SU-DHL-6 (cell line): Measurements from ENCODE around the gene ERVV-1.
"Not testable (repeated sequence)": the region's sequence is repeated elsewhere in the genome, so short reads cannot be mapped to it uniquely, and the experiment has no call there.

Experiments
- H2AFZ ChIP-seq: fragments of 200-600 bp; sonication (generic); 2 replicates; pipeline ENCODE4 v1.6.1; 2014; ENCODE audit warnings: low read depth, mild to moderate bottlenecking, moderate library complexity, mixed read lengths, antibody characterized with exemption, low read length; ENCODE audit not compliant: severe bottlenecking
- H3F3A ChIP-seq: fragments of 200-600 bp; shearing (Covaris generic); 2 replicates; pipeline ENCODE4 v1.6.0; 2016; ENCODE audit warnings: antibody characterized with exemption, mild to moderate bottlenecking; ENCODE audit not compliant: insufficient read depth
- H3K27ac ChIP-seq: fragments of 200-600 bp; sonication (generic); 2 replicates; pipeline ENCODE4 v1.5.1; 2016; ENCODE audit warnings: low read depth, mild to moderate bottlenecking, low read length, moderate library complexity, mixed read lengths
- H3K27me3 ChIP-seq: fragments of 200-600 bp; sonication (generic), shearing (Covaris generic); 2 replicates; pipeline ENCODE4 v1.6.0; 2014; ENCODE audit warnings: mild to moderate bottlenecking, low read length
- H3K36me3 ChIP-seq: fragments of 200-600 bp; sonication (generic); 2 replicates; pipeline ENCODE4 v1.6.1; 2014; ENCODE audit warnings: mild to moderate bottlenecking, low read length, mixed read lengths
- H3K4me2 ChIP-seq: fragments of 300-600, 200-600 bp; shearing (Covaris generic), sonication (generic); 2 replicates; pipeline ENCODE4 v1.6.0; 2014; ENCODE audit warnings: low read length, low read depth, mild to moderate bottlenecking; ENCODE audit not compliant: poor library complexity, severe bottlenecking
- H3K4me3 ChIP-seq: fragments of 200-600 bp; sonication (generic); 2 replicates; pipeline ENCODE4 v1.5.1; 2014; ENCODE audit warnings: antibody characterized with exemption, low read length, mild to moderate bottlenecking, mixed read lengths; ENCODE audit not compliant: insufficient read depth, poor library complexity, severe bottlenecking
- H3K79me2 ChIP-seq: fragments of 200-600 bp; sonication (generic); 2 replicates; pipeline ENCODE4 v1.6.1; 2014; ENCODE audit warnings: mild to moderate bottlenecking, low read length, moderate library complexity; ENCODE audit not compliant: insufficient read depth
- H3K9ac ChIP-seq: fragments of 200-600 bp; sonication (generic); 2 replicates; pipeline ENCODE4 v1.7.0; 2014; ENCODE audit warnings: mild to moderate bottlenecking, low read length
- H3K9me2 ChIP-seq: fragments of 200-600 bp; sonication (generic); replicated peaks from 2 replicates; pipeline ENCODE4 v1.6.1; 2014; ENCODE audit warnings: low read length; ENCODE audit not compliant: insufficient read depth
- H3K9me3 ChIP-seq: fragments of 200-600 bp; sonication (generic); 2 replicates; pipeline ENCODE4 v1.6.1; 2014; ENCODE audit warnings: low read length, mixed read lengths; ENCODE audit not compliant: insufficient read depth
- H4K20me1 ChIP-seq: fragments of 200-600 bp; sonication (generic); 2 replicates; pipeline ENCODE4 v1.6.1; 2014; ENCODE audit warnings: low read depth, mild to moderate bottlenecking, antibody characterized with exemption, low read length, moderate library complexity, mixed read lengths
- CTCF ChIP-seq: fragments of 200-600 bp; sonication (generic); IDR thresholded peaks from one replicate; pipeline ENCODE4 v1.5.1; 2017; ENCODE audit warnings: antibody characterized with exemption, mild to moderate bottlenecking, low read length, moderate library complexity; ENCODE audit not compliant: insufficient read depth, poor library complexity, severe bottlenecking
- EZH2phosphoT487 ChIP-seq: fragments of 200-600 bp; sonication (generic), shearing (Covaris generic); conservative IDR thresholded peaks from 2 replicates; pipeline ENCODE4 v1.6.1; 2018; ENCODE audit warnings: mild to moderate bottlenecking, antibody characterized with exemption, low read length, moderate library complexity, mixed read lengths

Gene ERVV-1

GRCh38 chr19:53015159-53015558 lies 1.4 kb downstream of the ERVV-1 start:
- H3K4me3 ChIP-seq: no peak overlapping the region

GRCh38 chr19:53015730-53016129 lies 2.0 kb downstream of the ERVV-1 start:
- Histone ChIP-seq H3K9ac (no peak overlapping the region), H3K9me3 (no peaks in the 10 kb centered on the region), H4K20me1 (no peaks in the 10 kb centered on the region), H3K79me2 (no peaks in the 10 kb centered on the region), H3K27ac (no peak overlapping the region), H2AFZ (no peak overlapping the region), H3K4me2 (no peak overlapping the region), H3K9me2 (no peaks in the 10 kb centered on the region), H3K4me3 (no peak overlapping the region), H3F3A (no peaks in the 10 kb centered on the region), H3K27me3 (no peaks in the 10 kb centered on the region), H3K36me3 (no peaks in the 10 kb centered on the region)
- no peak for TF ChIP-seq EZH2phosphoT487
- TF ChIP-seq CTCF: no peak

More at GRCh38 chr19:53015159-53015558, 1.4 kb downstream of the ERVV-1 start:
- TF ChIP-seq CTCF (no peak), EZH2phosphoT487 (no peak)
- no peaks in the 10 kb centered on the region for H3K9me3 ChIP-seq
- H3K4me2 ChIP-seq: no peak overlapping the region
- no peaks in the 10 kb centered on the region for H3K36me3 ChIP-seq
- no peak overlapping the region for H3K9ac ChIP-seq
- H2AFZ ChIP-seq: no peak overlapping the region
- no peaks in the 10 kb centered on the region for H3K27me3 ChIP-seq
- no peaks in the 10 kb centered on the region for H4K20me1 ChIP-seq
- H3K79me2 ChIP-seq: no peaks in the 10 kb centered on the region
- H3K9me2 ChIP-seq: no peaks in the 10 kb centered on the region
- H3K27ac ChIP-seq: no peak overlapping the region
- H3F3A ChIP-seq: no peaks in the 10 kb centered on the region

GRCh38 chr19:53019684-53020083 lies 6.0 kb downstream of the ERVV-1 start:
- Histone ChIP-seq H3K79me2 (no peaks in the 10 kb centered on the region), H3K4me3 (no peak overlapping the region), H3F3A (no peaks in the 10 kb centered on the region), H3K36me3 (no peaks in the 10 kb centered on the region), H3K27me3 (no peaks in the 10 kb centered on the region), H3K9ac (no peak overlapping the region), H2AFZ (no peak overlapping the region), H4K20me1 (no peaks in the 10 kb centered on the region), H3K4me2 (no peak overlapping the region), H3K27ac (no peak overlapping the region), H3K9me2 (no peaks in the 10 kb centered on the region), H3K9me3 (no peaks in the 10 kb centered on the region)
- TF ChIP-seq CTCF: peak; percentile 71
- TF ChIP-seq EZH2phosphoT487: no peak

GRCh38 chr19:53028306-53028705 lies 14.6 kb downstream of the ERVV-1 start:
- not testable (repeated sequence) for H3K27me3 ChIP-seq

More at GRCh38 chr19:53028306-53028705, 14.6 kb downstream of the ERVV-1 start:
- not testable (repeated sequence) for H4K20me1 ChIP-seq, H2AFZ ChIP-seq, H3K9me3 ChIP-seq, H3K4me2 ChIP-seq, H3F3A ChIP-seq, H3K9ac ChIP-seq, H3K36me3 ChIP-seq, H3K4me3 ChIP-seq, H3K27ac ChIP-seq, H3K9me2 ChIP-seq, H3K79me2 ChIP-seq
